ENCODE data around the gene FYCO1. TPM values are rescaled to one million over a fixed set of nuclear protein-coding genes. Genes with fewer than 3 reads are reported as not detected.

FYCO1 gene
- total RNA-seq, 2 experiments from 2014 or later: 9.4 to 10.2 TPM

- no peak for DNase-seq
- Mint-ChIP-seq H3K27ac (no peak overlapping the region), H3K4me3 (no peak overlapping the region), H3K27me3 (peaks cover 59% of the 10 kb centered on the region), H3K4me1 (peaks cover 29% of the 10 kb centered on the region), H3K9me3 (peaks cover 6% of the 10 kb centered on the region), H3K36me3 (peaks cover 6% of the 10 kb centered on the region)
Observed at GRCh38 chr3:45874677-45875346, 120.8 kb downstream of the FYCO1 start.

GRCh38 chr3:45873638-45874037, 122.0 kb downstream of the FYCO1 start:
- Mint-ChIP-seq H3K27ac (no peak overlapping the region), H3K36me3 (peaks cover 6% of the 10 kb centered on the region), H3K9me3 (peaks cover 6% of the 10 kb centered on the region), H3K4me3 (no peak overlapping the region), H3K27me3 (peaks cover 64% of the 10 kb centered on the region), H3K4me1 (peaks cover 39% of the 10 kb centered on the region)
- no peak for DNase-seq

- peaks cover 38% of the 10 kb centered on the region for H3K4me1 Mint-ChIP-seq
- H3K27me3 Mint-ChIP-seq: peaks cover 60% of the 10 kb centered on the region
- H3K4me3 Mint-ChIP-seq: no peak overlapping the region
- no peak for DNase-seq
- peaks cover 6% of the 10 kb centered on the region for H3K36me3 Mint-ChIP-seq
- peaks cover 6% of the 10 kb centered on the region for H3K9me3 Mint-ChIP-seq
- no peak overlapping the region for H3K27ac Mint-ChIP-seq
Observed at GRCh38 chr3:45873036-45873435, 122.6 kb downstream of the FYCO1 start.

- Mint-ChIP-seq H3K36me3 (peaks cover 6% of the 10 kb centered on the region), H3K27ac (no peak overlapping the region), H3K4me1 (peaks cover 39% of the 10 kb centered on the region), H3K27me3 (peaks cover 62% of the 10 kb centered on the region), H3K9me3 (peaks cover 6% of the 10 kb centered on the region), H3K4me3 (no peak overlapping the region)
- no peak for DNase-seq
Observed at GRCh38 chr3:45872569-45872968, 123.1 kb downstream of the FYCO1 start.

- no peak overlapping the region for H3K27ac Mint-ChIP-seq
- DNase-seq: no peak
- peaks cover 6% of the 10 kb centered on the region for H3K9me3 Mint-ChIP-seq
- H3K4me1 Mint-ChIP-seq: peaks cover 40% of the 10 kb centered on the region
- no peak overlapping the region for H3K4me3 Mint-ChIP-seq
- H3K27me3 Mint-ChIP-seq: peaks cover 68% of the 10 kb centered on the region
- H3K36me3 Mint-ChIP-seq: peaks cover 6% of the 10 kb centered on the region
Observed at GRCh38 chr3:45871780-45872179, 123.8 kb downstream of the FYCO1 start.

GRCh38 chr3:45870099-45870498, 125.5 kb downstream of the FYCO1 start:
- Mint-ChIP-seq H3K36me3 (peaks cover 6% of the 10 kb centered on the region), H3K4me3 (no peak overlapping the region), H3K27me3 (peaks cover 77% of the 10 kb centered on the region), H3K4me1 (peaks cover 45% of the 10 kb centered on the region), H3K27ac (no peak overlapping the region), H3K9me3 (peaks cover 6% of the 10 kb centered on the region)
- DNase-seq: peak; percentile 42

GRCh38 chr3:45869638-45870037, 126.0 kb downstream of the FYCO1 start:
- H3K4me1 Mint-ChIP-seq: peaks cover 49% of the 10 kb centered on the region
- peaks cover 81% of the 10 kb centered on the region for H3K27me3 Mint-ChIP-seq

GRCh38 chr3:45868650-45869049, 127.0 kb downstream of the FYCO1 start:
- Mint-ChIP-seq H3K27ac (no peak overlapping the region), H3K4me3 (no peak overlapping the region), H3K9me3 (peaks cover 4% of the 10 kb centered on the region), H3K27me3 (peaks cover 80% of the 10 kb centered on the region), H3K36me3 (peaks cover 2% of the 10 kb centered on the region), H3K4me1 (peaks cover 49% of the 10 kb centered on the region)
- no peak for DNase-seq

More at GRCh38 chr3:45869638-45870037, 126.0 kb downstream of the FYCO1 start:
- H3K27ac Mint-ChIP-seq: no peak overlapping the region
- peaks cover 6% of the 10 kb centered on the region for H3K9me3 Mint-ChIP-seq
- DNase-seq: no peak
- peaks cover 6% of the 10 kb centered on the region for H3K36me3 Mint-ChIP-seq
- no peak overlapping the region for H3K4me3 Mint-ChIP-seq

- H3K4me3 Mint-ChIP-seq: no peak overlapping the region
- peaks cover 6% of the 10 kb centered on the region for H3K9me3 Mint-ChIP-seq
- peaks cover 6% of the 10 kb centered on the region for H3K36me3 Mint-ChIP-seq
- peaks cover 49% of the 10 kb centered on the region for H3K4me1 Mint-ChIP-seq
- H3K27me3 Mint-ChIP-seq: peaks cover 82% of the 10 kb centered on the region
- H3K27ac Mint-ChIP-seq: no peak overlapping the region
- no peak for DNase-seq
Observed at GRCh38 chr3:45868213-45868612, 127.4 kb downstream of the FYCO1 start.

Other genes with a start within 250 kb of the FYCO1 start
- not detected for gene SLC6A20, start 199.3 kb downstream of the FYCO1 start, total RNA-seq
- gene LZTFL1, start 153.7 kb downstream of the FYCO1 start, total RNA-seq: 1 to 10 TPM; 4.7 to 7.5 TPM
- not detected for gene CCR9, start 109.3 kb downstream of the FYCO1 start, total RNA-seq
- under 1 TPM; 0.49 to 0.58 TPM for gene CXCR6, start 52.4 kb downstream of the FYCO1 start, total RNA-seq
- gene XCR1, start 31.7 kb upstream of the FYCO1 start, total RNA-seq: not detected
- under 1 TPM in 1 of 2 experiments, not detected in 1; 0.14 TPM for gene CCR1, start 212.5 kb upstream of the FYCO1 start, total RNA-seq
- not detected for gene CCR3, start 246.6 kb upstream of the FYCO1 start, total RNA-seq